A549 (cell line): ENCODE measurements around the gene HSDL2.

ENCODE experiments used
- CHD2 ChIP-seq: fragments of 150-350 bp; IDR thresholded peaks from 2 replicates; pipeline ENCODE4 v1.6.1; 2014; ENCODE audit warnings: low read length; ENCODE audit not compliant: partially characterized antibody
- EP300 ChIP-seq, 2 experiments: fragments of >200 bp; sonication (Bioruptor Twin); formaldehyde crosslinking; IDR thresholded peaks; 2 replicates in 1 of 2; 3 replicates in 1 of 2; pipeline ENCODE4 v1.6.1; 2016 to 2017
- RAD21 ChIP-seq, 2 experiments: fragments of >200 bp in 1 of 2; sonication (Bioruptor Twin) in 1 of 2; formaldehyde crosslinking in 1 of 2; IDR thresholded peaks in 1 of 2; conservative IDR thresholded peaks in 1 of 2; 2 replicates in 1 of 2; 3 replicates in 1 of 2; pipeline ENCODE4 v1.6.1; 2012 to 2018; ENCODE audit warnings: inconsistent platforms in 1 of 2
- ZFP36 ChIP-seq: fragments of 450-650 bp; IDR thresholded peaks from 2 replicates; pipeline ENCODE4 v1.6.1; 2014; ENCODE audit warnings: borderline replicate concordance; ENCODE audit not compliant: partially characterized antibody

DNA sequence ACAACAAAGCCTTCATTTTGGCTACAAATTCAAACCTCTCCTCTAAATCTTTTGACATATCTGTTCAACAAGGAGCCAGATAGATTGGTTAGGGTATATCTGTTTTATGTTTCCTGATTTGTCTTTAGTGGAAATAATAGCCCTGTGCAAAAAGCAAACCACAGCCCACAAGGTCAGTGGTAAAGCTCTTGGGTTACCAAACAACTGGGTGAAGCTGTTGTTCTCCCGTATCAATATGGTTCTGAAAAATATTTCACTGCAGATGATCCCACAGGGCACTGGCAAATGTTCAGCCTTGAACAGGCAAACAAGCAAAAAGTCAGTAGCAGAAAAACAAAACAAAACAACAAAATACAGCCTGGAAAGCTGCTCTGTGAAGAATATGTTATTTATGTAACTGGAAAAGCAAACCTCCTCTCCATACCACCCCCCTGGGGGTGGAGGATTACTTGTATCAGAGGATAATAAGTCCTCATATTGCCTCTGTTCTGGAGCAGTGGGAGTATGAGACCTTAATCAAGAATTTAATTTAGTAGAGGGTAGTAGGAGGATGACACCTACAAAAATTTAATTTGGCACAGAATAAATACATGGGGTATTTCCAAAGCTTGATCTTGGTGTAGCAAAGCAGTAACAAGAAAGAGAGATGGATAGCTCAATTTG lies 25.7 kb upstream of the HSDL2 start:
- TF ChIP-seq ZFP36 (no peak), RAD21 (conservative IDR thresholded peaks at IDR 0.05 in 1 of 2, IDR thresholded peaks at IDR 0.05 in 1 of 2) (no peak), CHD2 (no peak), EP300 (IDR thresholded peaks at IDR 0.05) (no peak)
